H1 (cell line): ENCODE data around the gene AGFG1. TPM values are rescaled to one million over a fixed set of nuclear protein-coding genes. Genes with fewer than 3 reads are reported as not detected.

Experiments used
- CTCF ChIA-PET: fragments of 300-600 bp; sonication (Branson Sonifier 250); formaldehyde crosslinking; loops from one replicate; lab custom pipeline; 2021; ENCODE audit not compliant: partially characterized antibody; lab: Charles Lee
- POLR2A ChIA-PET: fragments of 300-600 bp; sonication (Branson Sonifier 250); formaldehyde crosslinking; loops from one replicate; lab custom pipeline; 2021; ENCODE audit warnings: inconsistent platforms; ENCODE audit not compliant: partially characterized antibody; lab: Charles Lee
- DNase-seq, 2 experiments: peaks; one replicate each; pipeline versions ENCODE4 v3.0.0 to v3.0.0-alpha.2; 2010 to 2022; ENCODE audit warnings: low spot score in 2 of 2, low read depth in 1 of 2, mixed read lengths in 1 of 2
- FAIRE-seq: peaks from 2 replicates; lab custom pipeline; 2011; peaks lifted over from hg19 to GRCh38; lab: Jason Lieb, UNC
- H2AFZ ChIP-seq: 2 replicates; pipeline ENCODE4 v1.8.1; 2012; ENCODE audit warnings: low read length, inconsistent platforms
- H2AK5ac ChIP-seq: 2 replicates; pipeline ENCODE4 v1.6.1; 2013; ENCODE audit warnings: low read depth, low read length
- H2BK120ac ChIP-seq: replicated peaks from 2 replicates; pipeline ENCODE3; 2013; ENCODE audit warnings: low read depth, low read length, inconsistent platforms
- H2BK12ac ChIP-seq: 2 replicates; pipeline ENCODE4 v1.6.1; 2013; ENCODE audit warnings: low read depth, low read length
- H2BK15ac ChIP-seq: 2 replicates; pipeline ENCODE4 v1.6.1; 2013; ENCODE audit warnings: low read length
- H2BK20ac ChIP-seq: 2 replicates; pipeline ENCODE4 v1.6.1; 2013; ENCODE audit warnings: low read length
- H2BK5ac ChIP-seq: 2 replicates; pipeline ENCODE4 v1.6.1; 2013; ENCODE audit warnings: low read depth, low read length
- H3K14ac ChIP-seq: 2 replicates; pipeline ENCODE4 v1.6.1; 2013; ENCODE audit warnings: inconsistent platforms; ENCODE audit not compliant: insufficient read length
- H3K18ac ChIP-seq: 2 replicates; pipeline ENCODE4 v1.6.1; 2013; ENCODE audit warnings: low read length; ENCODE audit errors: extremely low read depth
- H3K23ac ChIP-seq: 2 replicates; pipeline ENCODE4 v1.6.1; 2013; ENCODE audit warnings: inconsistent platforms; ENCODE audit not compliant: insufficient read length
- H3K23me2 ChIP-seq: 2 replicates; pipeline ENCODE4 v1.6.1; 2013; ENCODE audit warnings: low read depth, low read length
- H3K27ac ChIP-seq: 2 replicates; pipeline ENCODE4 v1.6.1; 2011; ENCODE audit warnings: low read depth, low read length, inconsistent platforms
- H3K27me3 ChIP-seq, 4 experiments: replicated peaks in 1 of 4; 1 replicate in 1 of 4; 2 replicates in 3 of 4; pipeline versions ENCODE4 v1.6.1 to v1.8.1; 2011 to 2013; ENCODE audit warnings: low read length in 3 of 4, mild to moderate bottlenecking in 3 of 4, inconsistent platforms in 2 of 4, mixed read lengths in 2 of 4, moderate library complexity in 1 of 4; ENCODE audit not compliant: control insufficient read depth in 3 of 4, insufficient read depth in 3 of 4; ENCODE audit errors: extremely low read depth in 1 of 4
- H3K36me3 ChIP-seq, 4 experiments: 2 replicates each; pipeline versions ENCODE4 v1.6.1 to v1.8.1; 2011 to 2013; ENCODE audit warnings: mild to moderate bottlenecking in 4 of 4, low read length in 3 of 4, moderate library complexity in 2 of 4, control low read depth in 1 of 4, inconsistent platforms in 1 of 4; ENCODE audit not compliant: insufficient read depth in 4 of 4, control insufficient read depth in 2 of 4
- H3K4ac ChIP-seq: replicated peaks from 2 replicates; pipeline ENCODE3; 2013; ENCODE audit warnings: low read length, low read depth, mixed read lengths, inconsistent platforms; ENCODE audit not compliant: insufficient read length
- H3K4me1 ChIP-seq, 4 experiments: replicated peaks in 1 of 4; 1 replicate in 1 of 4; 2 replicates in 3 of 4; pipeline versions ENCODE4 v1.6.1 to v1.8.1; 2011 to 2013; ENCODE audit warnings: low read length in 3 of 4, inconsistent platforms in 2 of 4, mixed read lengths in 1 of 4; ENCODE audit not compliant: insufficient read depth in 4 of 4, control insufficient read depth in 3 of 4
- H3K4me2 ChIP-seq, 2 experiments: 2 replicates each; pipeline versions ENCODE4 v1.6.1 to v1.8.1; 2011 to 2013; ENCODE audit warnings: low read depth in 2 of 2, low read length in 2 of 2, control low read depth in 1 of 2, inconsistent platforms in 1 of 2, mild to moderate bottlenecking in 1 of 2; ENCODE audit not compliant: insufficient read depth in 1 of 2
- H3K4me3 ChIP-seq, 4 experiments: fragments of 200-600, 300-600 bp in 1 of 4; sonication (generic), shearing (Covaris generic), sonication (Bioruptor Twin) in 1 of 4; 2 replicates each; pipeline versions ENCODE4 v1.5.1 to v1.8.1; 2011 to 2016; ENCODE audit warnings: low read length in 4 of 4, low read depth in 3 of 4, control low read depth in 2 of 4, inconsistent platforms in 2 of 4, mild to moderate bottlenecking in 2 of 4, mixed read lengths in 1 of 4, moderate library complexity in 1 of 4; ENCODE audit not compliant: insufficient read depth in 2 of 4; ENCODE audit errors: extremely low read depth in 1 of 4
- H3K56ac ChIP-seq: replicated peaks from 2 replicates; pipeline ENCODE3; 2013; ENCODE audit warnings: low read depth, mild to moderate bottlenecking, mixed read lengths, low read length, inconsistent platforms; ENCODE audit not compliant: insufficient read length
- H3K79me1 ChIP-seq: 2 replicates; pipeline ENCODE4 v1.6.1; 2013; ENCODE audit warnings: low read depth, low read length, control low read depth
- H3K79me2 ChIP-seq, 2 experiments: 2 replicates each; pipeline versions ENCODE4 v1.6.1 to v1.8.1; 2012 to 2013; ENCODE audit warnings: low read length in 2 of 2, mild to moderate bottlenecking in 2 of 2, inconsistent platforms in 1 of 2; ENCODE audit not compliant: insufficient read depth in 2 of 2, control insufficient read depth in 1 of 2
- H3K9ac ChIP-seq, 4 experiments: replicated peaks in 1 of 4; 1 replicate in 1 of 4; 2 replicates in 3 of 4; pipeline versions ENCODE4 v1.6.1 to v1.8.1; 2011 to 2013; ENCODE audit warnings: low read depth in 3 of 4, low read length in 3 of 4, control low read depth in 2 of 4, mild to moderate bottlenecking in 2 of 4, moderate library complexity in 2 of 4, inconsistent platforms in 1 of 4; ENCODE audit errors: extremely low read depth in 1 of 4
- H3K9me3 ChIP-seq, 2 experiments: 2 replicates each; pipeline versions ENCODE4 v1.6.1 to v1.8.1; 2012 to 2013; ENCODE audit warnings: mild to moderate bottlenecking in 2 of 2, moderate library complexity in 2 of 2, control low read depth in 1 of 2, inconsistent platforms in 1 of 2, low read depth in 1 of 2, low read length in 1 of 2, mixed read lengths in 1 of 2; ENCODE audit not compliant: insufficient read depth in 2 of 2
- H4K20me1 ChIP-seq, 2 experiments: replicated peaks in 1 of 2; 2 replicates each; pipeline versions ENCODE3 to v1.8.1; 2011 to 2013; ENCODE audit warnings: inconsistent platforms in 2 of 2, low read length in 2 of 2, mild to moderate bottlenecking in 1 of 2; ENCODE audit not compliant: insufficient read depth in 2 of 2, control insufficient read depth in 1 of 2
- H4K5ac ChIP-seq: 2 replicates; pipeline ENCODE4 v1.6.1; 2013; ENCODE audit warnings: low read length, low read depth, mixed read lengths, inconsistent platforms; ENCODE audit not compliant: insufficient read length
- H4K8ac ChIP-seq: 2 replicates; pipeline ENCODE4 v1.8.0; 2013; ENCODE audit warnings: mild to moderate bottlenecking, moderate library complexity, low read length, inconsistent platforms; ENCODE audit not compliant: insufficient read depth; ENCODE audit errors: extremely low read depth
- H4K91ac ChIP-seq: replicated peaks from 2 replicates; pipeline ENCODE3; 2013; ENCODE audit warnings: low read length, mixed read lengths, inconsistent platforms; ENCODE audit not compliant: insufficient read length
- YY1 ChIP-seq: IDR thresholded peaks from 2 replicates; pipeline ENCODE4 v1.6.1; 2011; ENCODE audit warnings: low read depth, mild to moderate bottlenecking, low read length
- WGBS, 2 experiments: shearing (Covaris generic) in 1 of 2; methylation state at CpG; one replicate each; pipeline versions ENCODE4 v1.1.6 to v1.1.7; 2013 to 2015; ENCODE audit warnings: low lambda C conversion rate in 2 of 2, mixed read lengths in 2 of 2, inconsistent platforms in 1 of 2, low coverage in 1 of 2, missing lambda C conversion rate in 1 of 2; ENCODE audit not compliant: insufficient replicate concordance in 2 of 2, insufficient coverage in 1 of 2, insufficient read length in 1 of 2; ENCODE audit errors: extremely low coverage in 1 of 2, missing lambda C conversion rate in 1 of 2; 5-methylcytosine and 5-hydroxymethylcytosine counted together
- polyA plus RNA-seq, 7 experiments: library from polyadenylated mRNA; depleted of rRNA in 3 of 7; stranded (reverse) in 5 of 7; unstranded in 2 of 7; fragments of >200 nt in 5 of 7; fragments of 200-250 nt in 2 of 7; gene quantifications; 1 replicate in 5 of 7; 2 replicates in 1 of 7; 4 replicates in 1 of 7; pipeline versions ENCODE4 v1.2.1 to v1.2.3, GENCODE V29; 2011 to 2013; ENCODE audit warnings: missing spikeins in 2 of 7, mixed read lengths in 2 of 7
- total RNA-seq: library from RNA; stranded (reverse); fragmentation: NEBNext Ultra II Directional; extraction: Animal tissue kit (Norgen Biotek cat#: 25700); gene quantifications from 2 replicates; pipeline ENCODE4 v1.2.1, GENCODE V29; 2021
- TF ChIP-seq, protein P1 (sequence below), 3 experiments: IDR thresholded peaks; 1 replicate in 2 of 3; 2 replicates in 1 of 3; pipeline versions ENCODE4 v1.5.1 to v1.6.1; 2011; ENCODE audit warnings: low read length in 3 of 3, mild to moderate bottlenecking in 3 of 3, inconsistent platforms in 2 of 3, low read depth in 1 of 3, moderate library complexity in 1 of 3; ENCODE audit not compliant: insufficient read depth in 1 of 3; ENCODE audit errors: control extremely low read depth in 1 of 3

The AGFG1 gene
- total and polyA plus RNA-seq, 2 of the 8 experiments (the other 6 are each of a cell fraction or from before 2014, with no cell fraction given) = 102 to 147 TPM

- 86% methylated on average over 1 of the region's 1 CpG; no CpG with 5 or more reads in 1 of the 2 experiments for WGBS, 2 experiments
- Histone ChIP-seq H3K4ac (no peak overlapping the region), H4K8ac (no peak overlapping the region), H3K79me2 (peaks cover 10 to 95% of the 10 kb centered on the region in 2 experiments), H3K27ac (no peak overlapping the region), H3K36me3 (peaks cover 0 to 2% (median 0%) of the 10 kb centered on the region in 4 experiments; a peak in 3 of 8 replicates), H3K18ac (no peak overlapping the region), H4K5ac (no peak overlapping the region), H4K20me1 (peaks cover 15% of the 10 kb centered on the region in 2 experiments), H2BK5ac (no peak overlapping the region), H2AK5ac (no peak overlapping the region), H2BK20ac (no peak overlapping the region), H2AFZ (no peak overlapping the region), H3K14ac (no peak overlapping the region), H3K4me1 (peaks cover 0 to 3% (median 0%) of the 10 kb centered on the region in 4 experiments; a peak in 1 of 7 replicates), H2BK120ac (no peak overlapping the region), H2BK15ac (no peak overlapping the region), H3K27me3 (no peaks in the 10 kb centered on the region), H3K23me2 (no peaks in the 10 kb centered on the region), H3K9me3 (no peaks in the 10 kb centered on the region), H3K4me3 (no peak overlapping the region), H3K9ac (no peak overlapping the region), H4K91ac (no peak overlapping the region), H2BK12ac (no peak overlapping the region), H3K56ac (no peak overlapping the region), H3K23ac (no peak overlapping the region), H3K4me2 (no peak overlapping the region), H3K79me1 (peaks cover under 1% of the 10 kb centered on the region; the same call in 1 of the 2 replicates)
- ChIA-PET POLR2A (interaction anchor here (0.6 kb wide), 1 partner anchor 8 kb away, joined by 3 read pairs; no protein-coding TSS in a partner anchor), CTCF (interaction anchor here (0.6 to 1.9 kb wide), 6 partner anchors 8 to 457 kb away, joined by 3 to 10 read pairs (median 4); no protein-coding TSS in a partner anchor)
- DNase-seq (no peak), FAIRE-seq (no peak)
- no peak for TF ChIP-seq YY1
- TF ChIP-seq, protein P1, sequence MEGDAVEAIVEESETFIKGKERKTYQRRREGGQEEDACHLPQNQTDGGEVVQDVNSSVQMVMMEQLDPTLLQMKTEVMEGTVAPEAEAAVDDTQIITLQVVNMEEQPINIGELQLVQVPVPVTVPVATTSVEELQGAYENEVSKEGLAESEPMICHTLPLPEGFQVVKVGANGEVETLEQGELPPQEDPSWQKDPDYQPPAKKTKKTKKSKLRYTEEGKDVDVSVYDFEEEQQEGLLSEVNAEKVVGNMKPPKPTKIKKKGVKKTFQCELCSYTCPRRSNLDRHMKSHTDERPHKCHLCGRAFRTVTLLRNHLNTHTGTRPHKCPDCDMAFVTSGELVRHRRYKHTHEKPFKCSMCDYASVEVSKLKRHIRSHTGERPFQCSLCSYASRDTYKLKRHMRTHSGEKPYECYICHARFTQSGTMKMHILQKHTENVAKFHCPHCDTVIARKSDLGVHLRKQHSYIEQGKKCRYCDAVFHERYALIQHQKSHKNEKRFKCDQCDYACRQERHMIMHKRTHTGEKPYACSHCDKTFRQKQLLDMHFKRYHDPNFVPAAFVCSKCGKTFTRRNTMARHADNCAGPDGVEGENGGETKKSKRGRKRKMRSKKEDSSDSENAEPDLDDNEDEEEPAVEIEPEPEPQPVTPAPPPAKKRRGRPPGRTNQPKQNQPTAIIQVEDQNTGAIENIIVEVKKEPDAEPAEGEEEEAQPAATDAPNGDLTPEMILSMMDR (IDR thresholded peaks at IDR 0.05; ENCODE audit: control extremely low read depth in 1 of 3, insufficient read depth in 1 of 3, low read depth in 1 of 3, low read length in 3 of 3) = peak in 1 of 3 experiments; percentile 18; a peak in 1 of 4 replicates
Measured at GRCh38 chr2:227500301-227500630, 28.3 kb downstream of the AGFG1 start.
